ENCODE measurements around the gene CKS1B.

CKS1B gene

GRCh38 chr1:154961207-154962155, 13.0 kb upstream of the CKS1B start, which contains the start of gene PYGO2:
PYGO2 (minus strand) TSS chr1:154961782; CDS start chr1:154961576, 206 bp downstream.
- Mint-ChIP-seq H3K27ac (peak within 1 kb of the TSS; percentile 97), H3K4me1 (peaks cover 48% of the 10 kb centered on the region), H3K4me3 (peak within 1 kb of the TSS; percentile 97), H3K36me3 (ENCODE audit: low read depth) (peaks cover 26% of the 10 kb centered on the region), H3K27me3 (ENCODE audit: low read depth, poor library complexity) (no peaks in the 10 kb centered on the region), H3K9me3 (no peaks in the 10 kb centered on the region)
- no peak for TF ChIP-seq CTCF (IDR thresholded peaks at IDR 0.05)
- DNase-seq: peak; percentile 83

DNA sequence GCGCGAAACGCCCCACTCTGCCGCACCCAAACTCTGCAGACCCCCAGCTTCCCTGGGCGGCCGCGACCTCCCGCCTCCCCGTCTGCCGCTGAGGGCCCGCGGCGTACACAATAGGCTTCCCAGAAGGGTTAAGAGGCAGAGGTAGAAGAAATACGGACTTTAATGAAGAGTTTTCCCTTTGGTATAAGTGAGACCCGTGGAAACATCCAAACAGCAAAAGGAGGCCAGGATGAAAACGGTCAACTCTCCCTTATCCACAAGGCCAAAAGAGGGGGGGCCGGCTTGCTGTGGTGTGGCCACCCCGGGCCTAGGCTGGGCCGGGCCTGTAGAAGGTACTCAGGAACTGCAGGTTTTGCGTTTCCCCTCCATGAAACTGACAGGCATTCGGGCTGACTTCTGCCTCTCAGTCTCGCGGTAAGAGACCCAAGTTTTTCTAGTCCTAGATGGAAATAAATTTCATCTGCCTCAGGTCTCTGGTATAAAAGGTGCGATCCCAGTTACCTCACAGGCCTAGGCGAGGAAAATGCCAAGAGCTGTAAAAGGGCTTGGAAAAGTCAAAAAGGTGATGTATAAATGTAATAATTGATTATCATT, 12.2 kb upstream of the CKS1B start:
- Mint-ChIP-seq H3K27me3 (ENCODE audit: low read depth, poor library complexity) (no peaks in the 10 kb centered on the region), H3K4me3 (peak overlapping the region; percentile 89), H3K36me3 (ENCODE audit: low read depth) (peaks cover 34% of the 10 kb centered on the region), H3K9me3 (no peaks in the 10 kb centered on the region), H3K4me1 (peaks cover 44% of the 10 kb centered on the region), H3K27ac (peak overlapping the region; percentile 94)
- no peak for TF ChIP-seq CTCF (IDR thresholded peaks at IDR 0.05)
- DNase-seq: no peak

DNA sequence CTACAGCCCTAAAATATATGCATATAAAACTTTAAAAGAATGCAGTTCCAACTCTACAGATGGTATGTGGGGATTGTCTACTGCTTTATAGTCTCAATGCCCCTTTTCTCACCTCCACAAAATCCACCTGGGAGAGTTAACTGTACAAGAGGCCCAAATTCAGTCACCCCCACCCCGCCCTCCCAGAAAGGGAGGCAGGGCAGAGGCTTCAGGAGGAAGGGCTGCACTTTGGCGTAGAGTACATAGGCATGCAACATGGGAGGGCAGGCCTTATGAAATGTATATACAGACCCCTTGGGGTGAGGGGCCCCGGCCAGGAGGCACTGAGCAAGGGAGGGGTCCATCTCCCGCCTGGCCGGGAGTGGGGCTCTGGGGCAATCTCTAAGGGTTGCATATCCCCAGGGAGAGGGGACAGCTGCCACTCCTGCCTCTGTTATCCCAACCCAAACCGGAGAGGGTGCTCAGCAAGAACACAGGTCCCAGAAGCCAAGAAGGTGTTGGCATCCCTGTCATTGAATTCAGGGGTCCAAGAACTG, 11.6 kb upstream of the CKS1B start:
- no peak for TF ChIP-seq CTCF (IDR thresholded peaks at IDR 0.05)

DNA sequence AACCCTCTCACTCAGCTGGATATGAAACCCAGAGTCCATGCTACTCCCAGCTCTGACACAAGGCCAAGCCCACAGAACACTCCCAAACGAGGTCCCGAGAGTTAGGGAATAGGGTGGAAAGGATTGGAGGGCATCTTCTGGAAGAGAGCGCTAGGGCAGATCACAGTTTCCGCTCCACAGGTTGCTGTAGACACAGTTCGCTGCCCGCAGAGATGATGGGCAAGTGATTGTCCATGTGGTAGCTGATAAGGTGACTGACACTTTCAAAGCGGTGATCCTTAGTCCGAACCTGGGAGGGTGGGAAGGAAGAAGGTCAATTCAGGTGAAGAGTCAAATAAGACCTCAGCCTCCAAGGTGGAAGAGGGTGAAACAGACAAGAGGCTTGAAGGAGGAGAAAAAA, 10.8 kb upstream of the CKS1B start:
- H3K36me3 Mint-ChIP-seq (ENCODE audit: low read depth): peaks cover 42% of the 10 kb centered on the region
- no peaks in the 10 kb centered on the region for H3K9me3 Mint-ChIP-seq
- H3K4me3 Mint-ChIP-seq: no peak overlapping the region
- H3K4me1 Mint-ChIP-seq: peaks cover 49% of the 10 kb centered on the region
- DNase-seq: no peak
- H3K27me3 Mint-ChIP-seq (ENCODE audit: low read depth, poor library complexity): no peaks in the 10 kb centered on the region
- no peak for TF ChIP-seq CTCF (IDR thresholded peaks at IDR 0.05)
- H3K27ac Mint-ChIP-seq: peak overlapping the region; percentile 79

More for the DNA sequence above, 11.6 kb upstream of the CKS1B start:
- Mint-ChIP-seq H3K9me3 (no peaks in the 10 kb centered on the region), H3K27ac (peak overlapping the region; percentile 59), H3K27me3 (ENCODE audit: low read depth, poor library complexity) (no peaks in the 10 kb centered on the region), H3K36me3 (ENCODE audit: low read depth) (peaks cover 40% of the 10 kb centered on the region), H3K4me1 (peaks cover 41% of the 10 kb centered on the region), H3K4me3 (peak overlapping the region; percentile 89)
- DNase-seq: no peak

DNA sequence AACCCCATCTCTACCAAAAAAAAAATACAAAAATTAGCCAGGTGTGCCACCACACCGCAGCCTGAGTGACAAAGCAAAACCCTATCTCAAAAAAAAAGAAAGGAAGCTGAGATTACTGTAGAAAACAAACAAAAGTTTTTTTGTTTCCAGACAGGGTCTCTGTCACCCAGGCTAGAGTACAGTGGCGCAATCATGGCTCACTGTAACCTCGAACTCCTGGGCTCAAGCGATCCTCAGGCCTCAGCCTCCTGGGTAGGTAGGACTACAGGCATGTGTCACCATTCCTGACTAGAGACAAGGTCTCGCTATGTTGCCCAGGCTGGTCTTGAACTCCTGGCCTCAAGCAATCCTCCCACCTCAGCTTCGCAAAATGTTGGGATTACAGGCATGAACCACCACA, 10.1 kb upstream of the CKS1B start:
- DNase-seq: no peak
- Mint-ChIP-seq H3K36me3 (ENCODE audit: low read depth) (peaks cover 42% of the 10 kb centered on the region), H3K4me1 (peaks cover 56% of the 10 kb centered on the region), H3K4me3 (no peak overlapping the region), H3K27ac (peak overlapping the region; percentile 78), H3K27me3 (ENCODE audit: low read depth, poor library complexity) (no peaks in the 10 kb centered on the region), H3K9me3 (no peaks in the 10 kb centered on the region)
- TF ChIP-seq CTCF (IDR thresholded peaks at IDR 0.05): no peak
